GM19238 (cell line): ENCODE measurements around the gene GMIP.
"Not testable (repeated sequence)": the region's sequence is repeated elsewhere in the genome, so short reads cannot be mapped to it uniquely, and the experiment has no call there.

Experiments used
- DNase-seq: peaks from one replicate; pipeline ENCODE4 v3.0.0; 2011; ENCODE audit warnings: low spot score; ENCODE audit not compliant: insufficient read length

GMIP gene, protein sequence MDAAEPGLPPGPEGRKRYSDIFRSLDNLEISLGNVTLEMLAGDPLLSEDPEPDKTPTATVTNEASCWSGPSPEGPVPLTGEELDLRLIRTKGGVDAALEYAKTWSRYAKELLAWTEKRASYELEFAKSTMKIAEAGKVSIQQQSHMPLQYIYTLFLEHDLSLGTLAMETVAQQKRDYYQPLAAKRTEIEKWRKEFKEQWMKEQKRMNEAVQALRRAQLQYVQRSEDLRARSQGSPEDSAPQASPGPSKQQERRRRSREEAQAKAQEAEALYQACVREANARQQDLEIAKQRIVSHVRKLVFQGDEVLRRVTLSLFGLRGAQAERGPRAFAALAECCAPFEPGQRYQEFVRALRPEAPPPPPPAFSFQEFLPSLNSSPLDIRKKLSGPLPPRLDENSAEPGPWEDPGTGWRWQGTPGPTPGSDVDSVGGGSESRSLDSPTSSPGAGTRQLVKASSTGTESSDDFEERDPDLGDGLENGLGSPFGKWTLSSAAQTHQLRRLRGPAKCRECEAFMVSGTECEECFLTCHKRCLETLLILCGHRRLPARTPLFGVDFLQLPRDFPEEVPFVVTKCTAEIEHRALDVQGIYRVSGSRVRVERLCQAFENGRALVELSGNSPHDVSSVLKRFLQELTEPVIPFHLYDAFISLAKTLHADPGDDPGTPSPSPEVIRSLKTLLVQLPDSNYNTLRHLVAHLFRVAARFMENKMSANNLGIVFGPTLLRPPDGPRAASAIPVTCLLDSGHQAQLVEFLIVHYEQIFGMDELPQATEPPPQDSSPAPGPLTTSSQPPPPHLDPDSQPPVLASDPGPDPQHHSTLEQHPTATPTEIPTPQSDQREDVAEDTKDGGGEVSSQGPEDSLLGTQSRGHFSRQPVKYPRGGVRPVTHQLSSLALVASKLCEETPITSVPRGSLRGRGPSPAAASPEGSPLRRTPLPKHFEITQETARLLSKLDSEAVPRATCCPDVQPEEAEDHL

DNA sequence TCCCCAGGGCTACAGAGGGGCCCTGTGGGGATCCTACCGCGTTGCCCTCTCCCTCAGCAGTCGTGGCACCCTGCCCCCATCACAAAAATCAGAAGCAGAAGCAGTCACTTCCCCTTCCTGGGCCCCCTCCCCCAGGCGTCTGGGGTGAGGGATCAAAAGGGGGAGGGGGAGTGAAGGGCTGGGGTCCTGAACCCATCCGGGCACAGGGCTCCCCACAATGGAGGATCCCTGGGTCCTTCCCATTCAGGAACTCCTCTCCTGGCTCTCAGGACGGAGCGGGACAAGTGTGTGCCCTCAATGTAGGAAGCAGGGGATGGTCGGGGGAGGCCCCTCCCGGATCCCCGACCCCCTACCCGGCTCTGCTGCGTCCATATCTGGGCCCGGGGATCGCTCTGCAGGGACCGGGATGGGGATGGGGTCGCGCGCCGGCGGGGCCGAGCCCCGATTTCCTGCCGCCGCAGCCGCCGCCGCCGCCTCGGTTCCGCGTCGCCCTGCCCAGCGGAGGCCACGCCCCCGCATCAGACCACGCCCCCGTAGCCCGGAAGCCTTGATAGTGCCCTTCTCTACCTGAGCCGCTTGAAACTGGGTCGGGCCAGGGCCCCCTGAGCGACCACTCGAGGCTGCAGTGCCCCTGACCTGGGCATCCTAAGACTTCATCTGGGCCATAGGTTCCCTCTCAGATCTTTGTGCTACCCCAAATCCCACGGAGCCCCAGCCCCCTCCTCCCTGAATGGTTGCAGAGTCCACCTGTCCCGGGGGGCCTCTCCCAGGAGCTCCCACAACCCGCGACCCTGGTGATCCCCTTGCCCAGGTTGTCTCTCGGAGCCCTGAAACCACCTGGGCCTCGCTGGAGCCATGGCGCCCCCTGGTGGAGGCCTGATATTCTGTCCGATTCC lies at the start of gene GMIP:
TSS of gene GMIP (minus strand) at position 500 of the 896 bp plus-strand sequence. CDS start at position 372, 128 bp downstream.
- DNase-seq = peak; percentile 96

DNA sequence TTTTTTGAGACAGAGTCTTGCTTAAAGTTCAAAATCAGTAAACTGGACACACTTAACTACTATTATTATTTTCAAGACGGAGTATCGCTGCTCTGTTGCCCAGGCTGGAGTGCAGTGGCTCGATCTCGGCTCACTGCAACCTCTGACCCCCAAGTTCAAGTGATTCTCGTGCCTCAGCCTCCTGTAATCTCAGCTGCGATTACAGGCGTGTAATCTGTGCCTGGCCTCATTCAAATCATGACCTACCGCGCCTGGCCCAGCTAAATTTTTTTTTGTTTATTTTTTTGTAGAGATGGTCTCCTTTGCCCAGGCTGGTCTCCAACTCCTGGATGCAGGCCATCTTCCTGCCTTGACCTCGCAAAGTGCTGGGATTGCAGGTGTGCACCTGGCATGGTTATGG lies 48.2 kb upstream of the GMIP start:
- no peak for DNase-seq

DNA sequence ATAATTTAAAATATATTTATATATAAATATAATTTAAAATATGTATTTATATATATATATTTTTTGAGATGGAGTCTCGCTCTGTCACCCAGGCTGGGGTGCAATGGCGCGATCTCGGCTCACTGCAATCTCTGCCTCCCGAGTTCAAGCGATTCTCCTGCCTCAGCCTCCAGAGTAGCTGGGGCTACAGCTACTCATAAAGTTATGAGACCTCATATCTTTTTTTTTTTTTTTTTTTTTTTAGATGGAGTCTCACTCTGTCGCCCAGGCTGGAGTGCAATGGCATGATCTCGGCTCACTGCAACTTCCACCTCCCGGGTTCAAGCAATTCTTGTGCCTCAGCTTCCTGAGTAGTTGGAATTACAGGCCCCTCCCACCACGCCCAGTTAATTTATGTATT lies 45.6 kb upstream of the GMIP start:
- DNase-seq = not testable (repeated sequence)

DNA sequence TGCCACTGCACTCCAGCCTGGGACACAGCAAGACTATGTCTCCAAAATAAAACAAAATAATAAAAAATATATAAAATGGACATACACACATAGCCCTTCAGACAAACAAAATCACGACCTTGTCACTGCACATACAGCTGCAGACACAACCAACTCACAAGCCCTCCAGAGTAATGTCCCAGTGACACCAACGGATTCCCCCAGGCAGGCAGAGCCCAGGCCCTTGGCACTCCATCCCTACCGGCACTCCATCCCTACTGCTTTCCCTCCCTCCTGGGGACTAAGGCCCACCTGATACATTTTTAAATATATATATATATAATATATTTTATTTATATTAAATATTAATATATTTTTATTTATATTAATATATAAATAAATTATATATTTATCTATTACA lies 43.6 kb upstream of the GMIP start:
- peak; percentile 16 for DNase-seq

DNA sequence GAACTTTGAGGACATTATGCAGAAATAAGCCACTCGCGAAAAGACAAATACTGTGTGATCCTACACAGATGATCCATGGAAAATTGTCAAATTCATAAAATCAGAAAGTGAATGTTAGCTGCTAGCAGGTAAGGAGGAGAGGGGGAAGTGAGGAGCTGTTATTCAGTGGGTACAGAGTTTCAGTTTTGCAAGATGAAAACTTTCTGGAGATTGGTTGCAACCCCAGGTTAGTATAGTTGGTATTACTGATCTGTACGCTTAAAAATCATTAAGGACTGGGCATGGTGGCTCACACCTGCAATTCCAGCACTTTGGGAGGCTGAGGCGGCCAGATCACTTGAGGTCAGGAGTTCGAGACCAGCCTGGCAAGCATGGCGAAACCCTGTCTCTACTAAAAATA lies 43.1 kb upstream of the GMIP start:
- DNase-seq = no peak

DNA sequence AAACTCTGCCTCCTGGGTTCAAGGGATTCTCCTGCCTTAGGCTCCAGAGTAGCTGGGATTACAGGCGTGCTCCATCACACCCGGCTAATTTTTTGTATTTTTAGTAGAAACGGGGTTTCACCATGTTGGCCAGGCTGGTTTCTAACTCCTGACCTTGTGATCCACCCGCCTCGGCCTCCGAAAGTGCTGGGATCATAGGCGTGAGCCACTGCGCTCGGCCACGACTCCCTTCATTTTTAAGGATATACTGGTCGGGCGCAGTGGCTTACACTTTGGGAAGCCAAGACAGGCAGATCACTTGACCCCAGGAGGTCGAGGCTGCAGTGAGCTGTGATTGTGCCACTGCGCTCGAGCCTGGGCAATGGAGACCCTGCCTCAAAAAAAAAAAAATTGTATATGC lies 42.7 kb upstream of the GMIP start:
- not testable (repeated sequence) for DNase-seq

DNA sequence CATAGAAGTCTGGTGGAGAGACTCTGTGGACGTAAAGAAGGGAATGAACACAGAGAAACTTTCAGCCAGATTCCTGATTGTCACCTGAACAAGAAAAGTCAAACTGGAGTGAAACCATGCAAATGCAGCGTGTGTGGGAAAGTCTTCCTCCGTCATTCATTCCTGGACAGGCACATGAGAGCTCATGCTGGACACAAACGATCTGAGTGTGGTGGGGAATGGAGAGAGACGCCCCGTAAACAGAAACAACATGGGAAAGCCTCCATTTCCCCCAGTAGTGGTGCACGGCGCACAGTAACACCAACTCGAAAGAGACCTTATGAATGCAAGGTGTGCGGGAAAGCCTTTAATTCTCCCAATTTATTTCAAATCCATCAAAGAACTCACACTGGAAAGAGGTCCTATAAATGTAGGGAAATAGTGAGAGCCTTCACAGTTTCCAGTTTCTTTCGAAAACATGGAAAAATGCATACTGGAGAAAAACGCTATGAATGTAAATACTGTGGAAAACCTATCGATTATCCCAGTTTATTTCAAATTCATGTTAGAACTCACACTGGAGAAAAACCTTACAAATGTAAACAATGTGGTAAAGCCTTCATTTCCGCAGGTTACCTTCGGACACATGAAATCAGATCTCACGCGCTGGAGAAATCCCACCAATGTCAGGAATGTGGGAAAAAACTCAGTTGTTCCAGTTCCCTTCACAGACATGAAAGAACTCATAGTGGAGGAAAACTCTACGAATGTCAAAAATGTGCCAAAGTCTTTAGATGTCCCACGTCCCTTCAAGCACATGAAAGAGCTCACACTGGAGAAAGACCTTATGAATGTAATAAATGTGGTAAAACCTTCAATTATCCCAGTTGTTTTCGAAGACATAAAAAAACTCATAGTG lies 36.0 kb upstream of the GMIP start:
- no peak for DNase-seq

DNA sequence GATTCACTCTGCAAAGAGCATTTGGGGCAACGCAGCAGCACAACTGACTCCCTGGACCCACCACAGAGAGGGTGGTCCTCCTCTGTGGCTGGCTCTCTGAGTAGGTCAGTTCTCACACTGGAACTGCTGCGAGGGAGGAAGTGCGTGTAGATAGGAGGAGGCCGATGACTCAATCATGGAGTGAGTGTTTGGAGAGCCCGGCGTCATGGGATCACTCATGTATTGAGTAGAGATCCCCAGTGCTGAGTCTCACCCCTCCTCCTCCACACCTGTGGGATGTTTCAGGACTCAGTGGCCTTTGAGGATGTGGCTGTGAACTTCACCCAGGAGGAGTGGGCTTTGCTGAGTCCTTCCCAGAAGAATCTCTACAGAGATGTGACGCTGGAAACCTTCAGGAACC lies 34.1 kb upstream of the GMIP start:
- no peak for DNase-seq

DNA sequence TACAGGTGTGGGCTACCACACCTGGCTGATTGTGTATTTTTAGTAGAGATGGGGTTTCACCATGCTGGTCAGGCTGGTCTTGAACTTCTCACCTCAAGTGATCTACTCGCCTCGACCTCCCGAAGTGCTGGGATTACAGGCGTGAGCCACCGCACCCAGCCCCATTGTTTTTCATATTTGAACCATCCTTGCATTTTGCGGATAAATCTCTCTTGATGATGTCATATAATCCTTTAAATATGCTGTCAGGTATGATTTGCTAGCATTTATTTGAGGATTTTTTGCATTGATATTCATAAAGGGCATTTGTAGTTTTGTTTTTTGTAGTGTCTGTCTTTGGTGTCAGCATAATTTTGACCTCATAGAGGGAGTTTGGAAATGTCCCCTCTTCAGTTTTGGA lies 30.9 kb upstream of the GMIP start:
- no peak for DNase-seq

DNA sequence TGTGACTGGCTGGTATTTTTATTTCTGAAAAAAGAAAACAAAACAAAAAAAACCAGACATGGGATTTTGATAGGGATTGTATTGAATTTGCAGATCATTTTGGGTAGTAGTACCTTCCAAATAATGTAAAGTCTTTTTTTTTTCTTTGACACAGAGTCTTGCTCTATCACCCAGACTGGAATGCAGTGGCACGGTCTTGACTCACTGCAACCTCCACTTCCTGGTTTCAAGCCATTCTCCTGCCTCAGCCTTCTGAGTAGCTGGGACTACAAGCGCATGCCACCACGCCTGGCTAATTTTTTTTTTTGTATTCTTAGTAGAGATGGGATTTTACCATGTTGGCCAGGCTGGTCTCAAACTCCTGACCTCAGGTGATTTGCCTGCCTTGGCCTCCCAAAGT lies 29.4 kb upstream of the GMIP start:
- DNase-seq = no peak

DNA sequence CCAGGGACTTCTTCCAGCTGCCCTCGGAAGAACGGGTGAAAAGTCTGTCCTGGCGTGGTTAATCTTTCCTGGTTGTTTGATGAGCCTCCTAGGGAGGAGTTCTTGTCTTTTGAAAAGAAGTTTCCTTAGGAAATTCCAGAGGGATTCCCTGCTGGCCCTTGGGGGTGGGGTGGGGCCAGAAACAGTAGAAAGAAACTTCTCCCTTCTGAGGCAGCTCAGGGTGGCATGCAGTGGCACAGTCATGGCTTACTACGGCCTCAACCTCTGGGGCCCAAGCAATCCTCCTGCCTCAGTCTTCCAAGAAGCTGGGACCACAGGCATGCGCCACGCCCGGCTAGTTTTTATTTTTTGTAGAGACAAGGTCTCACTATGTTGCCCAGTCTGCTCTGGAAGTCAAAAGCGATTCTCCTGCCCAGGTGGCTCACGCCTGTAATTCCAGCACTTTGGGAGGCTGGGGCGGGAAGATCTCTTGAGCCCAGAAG lies 26.7 kb upstream of the GMIP start:
- no peak for DNase-seq

DNA sequence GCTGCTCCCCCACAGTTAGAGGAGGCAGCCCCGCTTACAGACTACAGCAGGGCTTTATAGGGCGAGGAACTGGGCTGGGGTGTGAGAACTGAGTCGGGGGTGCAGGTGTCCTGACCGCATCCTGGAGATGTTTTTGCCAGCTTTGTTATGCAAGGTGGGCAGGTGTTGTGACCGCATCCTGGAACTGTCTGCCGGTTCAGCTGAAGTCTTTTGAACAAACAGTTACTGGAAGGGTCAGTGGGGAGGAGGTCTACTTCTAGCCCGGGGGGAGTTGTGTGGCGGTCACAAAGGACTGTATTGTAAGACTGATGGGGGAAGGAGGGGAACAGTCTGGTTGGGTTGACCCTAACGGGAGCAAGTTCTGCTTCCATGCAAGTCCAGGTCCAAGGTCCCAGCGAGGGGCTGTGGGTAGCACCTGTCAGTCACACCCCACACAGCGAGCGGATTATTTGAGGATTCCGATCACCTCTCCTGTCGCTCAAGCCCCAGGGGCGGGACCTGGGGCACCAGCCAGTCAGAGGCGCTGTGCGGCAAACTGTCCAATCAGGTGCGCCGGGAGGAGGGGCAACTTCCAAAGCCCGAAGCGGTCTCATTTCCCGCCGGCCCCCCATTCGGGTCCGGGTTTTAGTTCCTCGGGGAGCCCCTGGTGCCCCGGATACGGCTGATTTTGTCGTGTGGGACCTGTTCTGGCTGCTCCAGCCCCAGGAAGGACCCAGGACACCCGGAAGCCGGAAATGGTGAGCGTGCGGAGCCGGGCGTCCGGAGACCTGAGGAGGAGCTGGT lies 25.0 kb upstream of the GMIP start, which contains the start of gene ZNF101:
TSS of gene ZNF101 (plus strand) at position 610 of the 783 bp plus-strand sequence. CDS start at position 735, 125 bp downstream.
- DNase-seq = peak; percentile 81

DNA sequence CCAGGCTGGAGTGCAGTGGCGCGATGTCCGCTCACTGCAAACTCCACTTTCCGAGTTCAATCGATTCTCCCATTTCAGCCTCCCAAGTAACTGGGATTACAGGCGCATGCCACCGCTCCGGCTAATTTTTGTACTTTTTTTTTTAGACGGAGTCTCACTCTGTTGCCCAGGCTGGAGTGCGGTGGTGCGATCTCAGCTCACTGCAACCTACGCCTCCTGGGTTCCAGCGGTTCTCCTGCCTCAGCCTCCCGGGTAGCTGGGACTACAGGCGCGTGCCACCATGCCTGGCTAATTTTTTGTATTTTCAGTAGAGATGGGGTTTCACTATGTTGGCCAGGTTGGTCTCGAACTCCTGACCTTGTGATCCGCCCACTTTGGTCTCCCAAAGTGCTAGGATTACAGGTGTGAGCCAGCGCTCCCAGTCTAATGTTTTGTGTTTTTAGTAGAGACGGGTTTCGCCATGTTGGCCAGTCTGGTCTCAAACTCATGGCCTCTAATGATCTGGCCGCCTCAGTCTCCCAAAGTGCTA lies 22.0 kb upstream of the GMIP start:
- DNase-seq = not testable (repeated sequence)

DNA sequence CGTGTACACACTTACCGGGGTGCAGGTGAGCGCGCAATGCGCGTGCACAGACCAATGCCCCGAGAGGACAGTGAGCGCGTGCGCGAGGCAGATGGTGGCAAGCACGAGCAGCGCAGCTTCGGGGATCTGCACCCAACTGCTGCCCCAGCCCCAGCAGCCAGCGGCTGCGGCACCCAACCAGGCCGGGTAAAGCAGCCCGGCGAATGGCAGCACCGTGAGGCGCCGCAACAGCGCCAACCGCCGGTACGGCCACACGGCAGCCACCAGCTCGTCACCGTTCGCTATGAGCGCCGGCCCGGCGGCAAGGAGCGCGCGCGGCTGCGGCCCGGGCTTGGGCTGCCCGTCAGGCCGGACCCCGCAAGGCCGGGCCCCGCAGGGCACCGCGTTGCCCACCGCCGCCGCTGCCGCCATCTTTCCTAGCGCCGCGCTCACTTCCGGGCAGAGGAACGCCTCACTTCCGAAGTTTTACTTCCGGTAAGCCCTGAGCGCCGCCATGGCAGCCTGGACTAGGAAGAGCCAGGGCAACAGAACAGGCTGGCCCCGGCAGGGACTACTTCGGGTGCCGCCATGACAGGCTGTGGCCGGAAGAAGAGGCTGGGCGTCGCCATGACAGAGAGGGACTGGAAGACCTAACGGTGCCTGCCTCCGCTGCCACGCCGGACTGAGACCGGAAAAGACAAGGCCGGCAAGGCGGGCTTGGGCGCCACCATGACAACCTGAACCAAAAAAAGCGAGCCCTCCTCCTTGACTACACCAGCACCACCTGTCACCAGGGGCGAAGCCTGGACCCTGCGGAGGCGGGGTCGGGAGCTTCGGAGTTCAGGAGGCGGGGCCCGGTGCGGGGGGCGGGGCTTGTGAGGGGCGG lies 20.0 kb upstream of the GMIP start, which contains the start of gene ATP13A1:
TSS of gene ATP13A1 (minus strand) at position 421 of the 865 bp plus-strand sequence. CDS start at position 411, 10 bp downstream.
- DNase-seq = peak; percentile 79

DNA sequence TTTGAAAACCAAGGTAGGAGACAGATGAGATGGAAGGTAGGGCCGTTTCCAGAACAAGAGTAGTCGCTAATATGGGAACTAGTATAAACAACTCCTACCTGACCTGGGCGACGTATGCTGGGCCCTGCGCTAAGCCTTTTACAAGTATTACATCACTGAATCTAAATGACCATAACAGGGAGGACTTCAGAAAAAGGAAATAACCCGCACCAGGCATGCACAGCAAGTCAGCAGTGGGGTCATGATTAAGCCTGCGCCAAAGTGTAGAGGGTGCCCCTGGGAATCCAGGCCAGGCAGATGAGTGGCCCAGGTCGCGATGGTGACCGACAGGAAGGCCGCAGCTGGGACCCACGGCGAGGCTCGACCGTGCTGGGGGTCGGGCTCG lies 19.4 kb upstream of the GMIP start:
- no peak for DNase-seq

DNA sequence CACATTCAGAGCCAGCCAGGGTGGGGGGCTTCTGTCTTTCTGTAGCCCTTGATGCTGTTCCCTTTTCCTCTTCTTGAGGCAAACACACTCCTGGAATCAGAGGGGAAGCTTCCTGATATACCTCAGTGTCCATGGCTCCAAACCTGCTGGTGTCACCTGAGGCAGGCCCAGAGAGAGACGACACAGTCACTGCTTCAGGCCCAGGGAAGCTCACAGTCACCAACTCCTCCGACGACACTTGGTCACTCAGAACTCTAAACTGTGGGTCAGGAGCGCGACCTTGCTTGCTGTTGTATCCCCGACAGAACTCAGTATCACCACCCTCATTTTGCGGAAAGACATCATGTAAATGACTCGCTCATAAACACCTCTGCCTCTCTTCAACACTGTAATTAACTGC lies 18.9 kb upstream of the GMIP start:
- no peak for DNase-seq

DNA sequence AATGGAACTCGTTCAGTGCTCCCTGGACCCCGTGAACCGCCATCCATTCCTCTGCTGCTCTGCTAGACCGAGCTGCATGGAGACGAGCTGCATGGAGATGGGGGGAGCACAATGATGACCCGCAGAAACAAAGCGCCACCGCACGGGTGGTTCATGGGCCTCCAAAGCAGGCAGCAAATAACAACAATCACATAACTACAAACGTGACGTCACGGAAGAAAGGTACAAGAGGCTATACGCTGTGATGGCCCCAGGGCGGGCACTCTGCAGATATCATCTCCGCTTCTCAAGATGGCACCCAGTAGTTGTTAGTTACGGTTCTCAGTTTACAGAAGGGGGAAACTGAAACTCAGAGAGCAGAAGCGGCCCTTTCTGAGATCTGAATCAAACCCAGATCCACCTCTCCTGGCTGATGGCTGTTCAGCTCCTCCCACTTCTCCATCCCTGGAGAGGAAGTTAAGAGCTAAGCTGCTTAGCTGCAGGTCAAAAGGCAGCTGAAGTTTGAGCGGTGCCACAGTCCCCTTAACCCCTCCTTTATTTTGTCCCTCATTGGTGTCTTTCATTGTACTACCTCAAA lies 18.3 kb upstream of the GMIP start:
- peak; percentile 73 for DNase-seq
